Raji (cell line): Measurements from ENCODE around the gene ZNF366.

Experiments used
- POLR2A ChIP-seq: IDR thresholded peaks from 2 replicates; pipeline ENCODE4 v1.6.1; 2011; ENCODE audit warnings: low read depth, low read length, control low read depth; ENCODE audit not compliant: insufficient read depth

The ZNF366 gene

DNA sequence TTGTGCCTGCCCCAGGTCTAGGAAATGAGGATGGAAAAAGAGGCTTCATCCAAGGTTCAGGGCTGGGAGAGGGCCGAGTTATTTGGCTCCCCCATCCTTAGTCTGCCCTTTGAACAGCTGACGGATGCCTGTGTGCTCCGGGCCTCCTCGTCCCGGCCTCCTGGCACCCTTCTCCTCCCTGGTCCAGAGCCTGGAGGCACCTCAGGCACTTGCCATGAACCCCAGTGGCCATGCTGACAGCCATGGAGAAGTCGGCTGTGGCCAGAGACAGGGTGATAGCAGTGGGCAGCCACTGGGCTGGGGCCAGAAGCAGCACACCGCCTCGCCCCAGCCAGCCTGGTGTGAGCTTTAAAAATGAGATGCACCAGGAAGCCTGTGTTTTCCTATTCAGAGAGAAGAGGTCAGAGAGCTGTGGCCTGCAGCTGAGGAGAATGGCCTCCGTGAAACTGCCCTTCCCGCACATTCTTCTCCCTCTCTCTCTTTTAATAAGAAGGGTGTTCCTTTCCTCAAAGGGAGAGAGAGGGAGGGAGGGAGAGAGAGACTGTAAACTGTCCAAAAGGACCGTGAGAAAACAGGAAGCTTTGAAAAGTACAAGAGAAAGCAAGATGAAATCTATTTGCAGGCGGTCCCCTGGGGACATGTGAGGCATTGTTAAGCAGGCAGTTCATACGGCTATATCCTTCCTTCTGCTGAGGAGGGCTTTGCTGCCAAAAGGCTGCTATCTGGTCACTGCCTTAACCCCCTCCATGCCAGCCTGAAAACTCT lies 55.3 kb downstream of the ZNF366 start:
- TF ChIP-seq POLR2A, result no peak

DNA sequence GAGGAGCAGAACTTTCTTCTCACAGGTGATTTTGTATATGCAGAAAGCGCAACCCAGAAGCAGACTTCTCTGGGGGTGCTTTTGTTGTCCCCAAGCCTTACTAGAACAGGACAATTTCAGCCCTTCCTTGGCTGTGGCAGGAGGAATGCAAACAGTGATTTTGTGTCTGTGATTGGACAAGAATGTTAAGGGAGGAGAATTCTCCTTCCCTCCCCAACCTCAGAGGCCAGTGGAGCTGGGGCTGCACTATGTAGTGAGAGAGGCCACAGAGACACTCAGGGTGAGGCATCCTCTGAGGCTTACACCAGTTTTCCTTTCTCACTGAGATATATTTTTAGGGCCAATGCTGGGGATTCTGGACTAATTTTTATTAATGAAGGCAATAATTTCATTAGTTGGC lies 58.8 kb downstream of the ZNF366 start:
- TF ChIP-seq POLR2A, result no peak

DNA sequence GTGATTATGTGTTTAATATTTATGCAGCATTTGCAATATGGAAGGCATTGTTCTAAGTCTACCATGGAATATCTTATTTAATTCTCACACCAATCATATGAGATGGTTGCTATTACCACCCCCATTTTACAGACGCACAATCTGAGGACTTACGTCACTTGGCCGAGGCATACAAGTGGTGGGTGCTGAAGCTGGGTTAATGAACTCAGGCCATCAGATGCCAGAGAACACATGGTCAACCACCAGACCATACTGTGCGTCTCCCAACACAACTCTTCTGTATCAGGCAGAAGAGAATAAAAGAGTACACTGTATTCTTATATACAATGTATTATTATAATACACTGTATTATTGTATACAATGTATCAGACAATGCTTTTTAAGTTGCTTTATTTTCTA lies 59.5 kb downstream of the ZNF366 start:
- no peak for TF ChIP-seq POLR2A

DNA sequence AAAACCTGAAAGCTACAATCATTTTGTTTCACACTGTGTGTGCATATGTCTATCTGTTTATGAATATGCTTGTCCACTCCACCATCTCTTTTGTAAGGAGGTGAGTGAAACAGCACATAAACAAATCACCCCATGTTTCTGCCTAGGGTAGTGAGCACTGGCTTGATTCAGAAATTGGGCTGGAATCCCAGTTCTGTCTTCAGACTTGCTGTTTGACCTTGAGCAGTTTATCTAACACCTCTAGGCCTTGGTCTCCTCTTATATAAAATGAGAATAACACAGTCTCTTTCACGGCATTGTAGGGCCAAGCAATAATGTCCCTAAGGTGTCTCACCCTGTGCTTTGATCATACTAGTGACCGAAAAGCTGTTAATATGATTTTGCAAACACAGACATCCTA lies 61.2 kb downstream of the ZNF366 start:
- TF ChIP-seq POLR2A, result no peak

DNA sequence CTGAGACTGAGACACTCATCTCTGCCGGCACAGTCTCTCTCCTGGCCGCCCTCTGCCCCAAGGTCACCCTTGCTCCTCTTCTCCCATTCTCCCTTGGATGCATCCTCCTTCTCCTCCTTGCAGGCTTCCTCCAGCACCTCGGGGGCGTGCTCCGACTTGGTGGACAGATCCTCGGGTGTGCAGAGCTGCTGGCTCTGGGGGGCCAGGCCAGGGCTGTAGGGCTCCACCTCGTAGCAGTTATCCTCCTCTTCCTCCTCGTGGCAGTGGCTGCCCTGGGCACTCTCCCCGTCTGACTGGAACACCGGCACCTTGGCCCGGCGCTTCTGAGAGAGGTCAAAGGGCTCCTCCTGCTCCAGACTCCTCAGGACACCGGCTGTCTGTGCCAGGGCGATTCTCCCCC lies 63.3 kb downstream of the ZNF366 start:
- no peak for TF ChIP-seq POLR2A

DNA sequence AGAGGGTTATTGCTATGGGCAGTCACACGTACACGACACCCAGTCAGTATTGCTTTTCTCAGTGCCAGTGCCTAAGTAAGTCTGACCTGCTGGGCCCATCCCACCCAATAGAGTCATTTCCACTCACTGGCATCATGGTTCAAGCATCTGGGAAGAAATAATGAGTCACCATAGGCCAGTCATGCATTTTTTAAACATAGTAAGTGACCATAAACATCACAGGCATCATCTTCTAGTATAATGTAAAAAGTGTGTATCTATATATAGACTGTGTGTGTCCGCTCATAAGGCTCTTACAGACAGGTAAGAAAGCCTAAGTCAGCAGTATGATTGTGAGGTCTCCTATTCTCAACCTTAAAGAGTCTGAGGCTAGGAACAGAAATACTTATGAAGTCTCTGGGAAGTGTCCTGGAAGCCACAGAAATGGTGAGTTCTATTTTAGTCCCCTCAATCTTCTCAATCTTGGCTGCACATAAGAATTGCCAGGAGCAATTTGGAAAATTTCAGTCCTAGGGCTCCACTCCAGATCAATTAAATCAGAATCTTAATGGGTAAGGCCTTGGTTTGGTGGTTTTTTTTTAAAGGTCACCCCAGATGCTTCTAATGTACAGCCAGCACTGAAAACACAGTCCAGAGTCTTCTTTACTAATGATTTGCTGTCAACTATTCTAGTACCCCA lies 65.2 kb downstream of the ZNF366 start:
- no peak for TF ChIP-seq POLR2A

DNA sequence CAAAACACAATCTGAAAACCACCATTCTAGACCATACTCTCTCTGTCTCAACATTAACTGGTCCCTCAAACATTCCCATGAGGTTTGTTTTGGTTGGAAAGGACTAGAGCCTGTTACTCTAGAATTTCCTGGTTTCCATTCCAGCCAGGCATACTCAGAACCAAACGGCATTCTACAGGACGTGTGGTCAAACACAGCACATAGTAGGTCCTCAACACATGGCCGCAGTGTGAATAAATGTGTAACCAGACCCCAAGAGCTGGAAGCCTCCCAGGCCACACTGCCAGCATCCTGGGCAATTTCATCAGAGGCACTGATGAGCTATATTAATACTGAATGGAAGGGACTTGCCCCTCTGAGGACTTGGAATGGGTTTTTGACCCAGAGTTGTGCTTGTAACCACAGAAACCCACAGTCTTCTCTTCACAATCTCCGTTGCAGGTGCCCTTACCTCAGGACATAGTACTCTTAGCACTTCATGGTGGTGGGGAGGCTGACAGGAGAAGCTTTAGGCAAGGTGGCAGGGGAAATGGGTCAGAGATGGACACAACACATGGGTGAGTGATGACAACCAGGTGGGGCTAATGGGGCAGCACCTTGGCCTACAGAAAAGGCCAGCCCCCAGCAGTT lies 66.0 kb downstream of the ZNF366 start:
- no peak for TF ChIP-seq POLR2A

DNA sequence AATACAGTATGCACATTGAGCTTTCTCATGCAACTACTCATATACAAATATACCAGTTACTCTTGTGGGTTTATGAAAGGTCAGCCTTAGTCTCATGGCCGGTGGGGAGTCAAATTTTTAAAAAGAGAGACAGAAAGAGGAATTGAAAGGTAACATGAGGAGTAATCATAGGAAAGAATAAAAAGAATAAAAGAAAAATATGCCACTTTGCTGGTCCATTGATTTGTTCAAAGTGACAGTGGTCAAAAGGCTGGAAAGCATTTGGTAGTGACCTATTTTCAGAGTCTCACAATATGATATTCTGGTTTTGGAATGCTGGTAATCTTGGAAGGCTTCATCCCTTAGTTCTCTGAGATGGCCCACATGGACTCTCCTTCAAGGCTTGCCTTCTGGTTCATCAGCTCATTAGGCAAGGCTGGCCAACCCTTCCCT lies 67.0 kb downstream of the ZNF366 start:
- no peak for TF ChIP-seq POLR2A

DNA sequence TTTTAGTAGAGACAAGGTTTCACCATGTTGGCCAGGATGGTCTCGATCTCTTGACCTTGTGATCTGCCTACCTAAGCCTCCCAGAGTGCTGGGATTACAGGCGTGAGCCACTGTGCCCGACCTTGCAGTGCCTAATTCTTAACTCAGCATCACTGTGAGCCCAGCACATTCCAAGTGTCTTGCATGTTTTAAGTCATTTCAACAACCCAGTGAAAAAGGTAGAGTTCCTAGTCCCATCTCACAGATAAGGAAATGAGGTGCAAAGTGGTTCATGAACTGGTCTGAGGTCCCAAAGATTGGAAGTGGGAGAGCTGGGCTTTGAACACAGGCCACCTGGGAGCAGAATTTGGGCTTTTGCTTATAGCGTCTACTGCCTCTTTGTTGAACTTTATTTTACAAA lies 68.0 kb downstream of the ZNF366 start:
- TF ChIP-seq POLR2A, result no peak

DNA sequence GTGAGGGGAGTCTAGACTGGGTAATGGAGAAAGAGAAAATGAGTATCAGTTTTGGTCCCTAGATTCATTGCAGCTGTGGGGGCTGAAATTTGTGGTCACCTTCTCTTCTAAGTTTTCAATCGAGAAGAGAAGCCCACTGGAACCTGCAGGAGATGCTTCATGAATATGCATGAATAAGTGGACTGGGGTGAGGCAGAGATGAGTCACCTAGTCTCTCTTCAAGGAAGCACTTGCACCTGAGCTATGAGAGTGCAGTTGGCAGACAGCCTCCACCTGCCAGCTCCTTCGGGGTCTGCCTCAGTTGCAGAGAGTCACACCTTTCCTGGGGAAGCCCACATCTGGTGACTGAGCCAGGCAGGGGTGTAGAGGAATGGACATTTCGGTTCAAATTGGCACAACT lies 69.1 kb downstream of the ZNF366 start:
- TF ChIP-seq POLR2A, result no peak

DNA sequence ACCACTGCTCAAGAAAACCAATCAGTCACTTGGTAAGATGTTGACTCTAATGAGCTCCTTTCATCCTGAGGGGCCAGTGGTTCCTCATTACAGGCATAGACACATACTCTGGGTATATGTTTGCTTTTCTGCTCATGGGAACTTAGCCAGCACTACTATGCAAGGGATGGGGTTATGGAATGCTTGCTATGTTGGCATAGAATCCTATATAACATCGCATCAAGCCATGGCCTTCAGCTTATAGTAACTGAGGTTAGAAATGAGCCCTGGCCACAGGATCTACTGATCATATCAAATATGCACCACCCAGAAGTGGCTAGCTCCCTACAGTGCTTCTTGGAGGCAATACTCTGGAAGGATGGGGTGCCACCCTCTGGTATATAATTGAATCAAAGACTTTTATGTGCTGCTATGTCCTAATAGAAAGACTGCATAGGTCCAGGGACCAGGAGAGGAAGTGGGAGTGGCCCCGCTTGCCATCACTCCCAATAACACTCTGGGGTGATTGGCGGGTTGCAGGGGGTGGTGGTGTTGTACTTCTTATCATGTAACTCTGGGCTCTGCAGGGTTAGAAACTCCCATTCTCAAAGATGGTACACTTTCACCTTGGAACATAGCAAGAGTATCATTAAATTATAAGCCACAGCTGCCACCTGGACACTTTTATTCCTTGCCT lies 70.3 kb downstream of the ZNF366 start:
- no peak for TF ChIP-seq POLR2A

DNA sequence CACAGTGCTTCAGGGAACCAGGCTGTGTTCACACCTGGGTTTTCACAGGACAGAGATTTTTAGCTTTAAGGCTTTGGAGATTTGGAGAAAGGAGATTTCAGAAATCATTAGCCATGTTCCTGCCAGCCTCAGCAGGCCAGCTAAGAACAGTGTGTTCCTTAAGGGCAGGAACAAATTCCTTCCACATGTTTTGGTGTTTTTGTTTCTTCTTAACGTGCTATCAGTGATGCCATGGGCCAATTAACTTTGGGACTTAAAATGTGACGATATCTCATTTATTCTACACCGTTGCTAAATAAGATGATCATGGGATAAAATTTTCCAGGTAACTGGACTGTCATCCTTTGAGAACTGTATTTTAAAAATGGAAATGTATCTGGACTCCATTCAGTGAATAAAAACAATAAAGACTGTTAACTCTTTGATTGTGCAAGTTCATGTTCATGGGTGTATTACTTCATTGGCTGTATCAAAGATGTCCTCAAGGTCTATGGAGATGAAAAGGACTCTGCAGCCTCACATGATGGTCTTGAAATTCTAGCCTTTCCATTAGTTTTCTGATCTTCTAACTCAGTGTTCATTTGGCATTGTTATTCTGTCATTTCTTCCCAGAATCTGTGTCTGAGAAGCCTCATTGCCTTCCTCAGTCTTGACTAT lies 72.3 kb downstream of the ZNF366 start:
- TF ChIP-seq POLR2A, result no peak

DNA sequence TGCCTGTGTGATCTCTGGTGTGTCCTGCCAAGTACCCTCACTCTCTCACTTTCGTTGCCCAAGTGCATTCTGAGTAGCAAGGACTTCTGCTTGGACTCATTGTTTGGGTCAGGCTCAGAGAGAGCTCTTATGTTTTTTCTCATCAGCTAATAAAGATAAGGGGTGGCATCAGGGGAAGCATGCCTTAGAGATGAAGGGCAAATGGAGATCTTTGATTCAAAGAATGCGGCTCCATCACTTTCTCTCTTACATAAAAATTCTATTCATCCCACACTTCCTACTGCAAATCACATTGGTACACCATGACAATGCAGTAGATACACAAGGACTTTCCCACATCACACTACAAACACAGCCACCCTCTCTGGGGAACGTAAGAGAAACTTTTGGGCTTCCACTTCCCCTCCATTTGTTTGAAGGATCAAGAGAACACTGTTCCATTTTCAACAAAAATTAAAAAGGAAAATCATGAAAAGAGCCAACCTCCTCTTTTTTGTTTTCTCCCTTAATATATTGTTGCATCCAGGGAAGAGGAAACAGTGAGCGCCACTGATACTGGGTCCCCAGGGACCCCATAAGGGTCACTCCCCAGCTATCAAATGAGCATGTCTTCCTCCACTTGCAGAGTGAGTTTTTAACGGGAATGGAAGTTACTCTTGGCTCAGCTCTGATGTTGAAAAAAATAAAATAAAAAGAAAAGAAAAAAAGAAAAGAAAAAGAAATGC lies 73.0 kb downstream of the ZNF366 start:
- TF ChIP-seq POLR2A, result no peak

DNA sequence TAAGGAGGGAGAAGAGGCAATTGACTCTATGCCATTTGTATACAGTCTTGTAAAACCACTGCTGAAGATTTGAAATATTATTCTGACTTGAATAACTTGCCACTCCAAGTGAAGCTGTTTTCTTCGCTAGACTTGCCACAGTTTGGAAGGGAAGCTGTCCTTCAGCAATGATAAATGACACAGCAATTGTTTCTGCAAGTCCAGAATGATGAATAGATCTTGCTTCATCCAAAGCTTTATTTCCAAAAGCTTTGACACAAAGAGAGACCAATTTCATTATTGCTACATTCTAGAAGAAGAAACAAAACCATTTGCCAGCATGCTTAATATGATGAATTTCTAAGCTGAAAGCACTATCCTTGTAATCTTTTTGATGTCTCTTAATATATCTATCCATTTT lies 73.7 kb downstream of the ZNF366 start:
- no peak for TF ChIP-seq POLR2A
